OCI-LY3 (cell line): ENCODE data around the gene UFSP2.

Source experiments
- H2AFZ ChIP-seq: fragments of 200-600, 300-600 bp; shearing (Covaris generic); 2 replicates; pipeline ENCODE4 v1.6.0; 2014; ENCODE audit warnings: antibody characterized with exemption, low read depth, low read length
- H3K27ac ChIP-seq: fragments of 200-600, 300-600 bp; sonication (generic); 2 replicates; pipeline ENCODE4 v1.5.1; 2014; ENCODE audit warnings: mild to moderate bottlenecking, low read length, moderate library complexity, mixed read lengths
- H3K27me3 ChIP-seq: fragments of 200-600, 300-600 bp; sonication (generic); 2 replicates; pipeline ENCODE4 v1.6.1; 2014; ENCODE audit warnings: low read depth, low read length, mixed read lengths
- H3K36me3 ChIP-seq: fragments of 200-600, 300-600 bp; sonication (generic); replicated peaks from 2 replicates; pipeline ENCODE3; 2014; ENCODE audit warnings: low read depth, low read length, mixed read lengths
- H3K4me1 ChIP-seq: fragments of 300-600, 200-600 bp; sonication (generic); 2 replicates; pipeline ENCODE4 v1.6.1; 2014; ENCODE audit warnings: low read length, mixed read lengths
- H3K4me2 ChIP-seq: fragments of 200-600, 300-600 bp; sonication (generic); 2 replicates; pipeline ENCODE4 v1.6.1; 2014; ENCODE audit warnings: low read length, mixed read lengths
- H3K4me3 ChIP-seq: fragments of 300-600, 200-600 bp; sonication (generic); 2 replicates; pipeline ENCODE4 v1.5.1; 2014; ENCODE audit warnings: antibody characterized with exemption, mild to moderate bottlenecking, low read length, moderate library complexity
- H3K79me2 ChIP-seq: fragments of 300-600, 200-600 bp; shearing (Covaris generic); 2 replicates; pipeline ENCODE4 v1.6.1; 2014; ENCODE audit warnings: mild to moderate bottlenecking, low read length, mixed read lengths
- H3K9ac ChIP-seq: fragments of 300-600, 200-600 bp; shearing (Covaris generic); 2 replicates; pipeline ENCODE4 v1.6.0; 2014; ENCODE audit warnings: mild to moderate bottlenecking, low read length, moderate library complexity
- H3K9me3 ChIP-seq: fragments of 200-600, 300-600 bp; shearing (Covaris generic); 2 replicates; pipeline ENCODE4 v1.6.1; 2014; ENCODE audit warnings: low read length, mixed read lengths; ENCODE audit not compliant: insufficient read depth
- H4K20me1 ChIP-seq: fragments of 200-600, 300-600 bp; sonication (generic); 2 replicates; pipeline ENCODE4 v1.6.1; 2016; ENCODE audit warnings: low read length, mixed read lengths; ENCODE audit not compliant: insufficient read depth
- EZH2phosphoT487 ChIP-seq: fragments of 200-600 bp; shearing (Covaris generic); IDR thresholded peaks from 2 replicates; pipeline ENCODE4 v1.6.1; 2018; ENCODE audit warnings: antibody characterized with exemption, mixed run types, low read depth
- TF ChIP-seq, protein P1 (sequence below): fragments of 200-600, 300-600 bp; sonication (generic); IDR thresholded peaks from 2 replicates; pipeline ENCODE4 v1.5.1; 2014; ENCODE audit warnings: antibody characterized with exemption, low read length, low read depth

UFSP2 gene

DNA sequence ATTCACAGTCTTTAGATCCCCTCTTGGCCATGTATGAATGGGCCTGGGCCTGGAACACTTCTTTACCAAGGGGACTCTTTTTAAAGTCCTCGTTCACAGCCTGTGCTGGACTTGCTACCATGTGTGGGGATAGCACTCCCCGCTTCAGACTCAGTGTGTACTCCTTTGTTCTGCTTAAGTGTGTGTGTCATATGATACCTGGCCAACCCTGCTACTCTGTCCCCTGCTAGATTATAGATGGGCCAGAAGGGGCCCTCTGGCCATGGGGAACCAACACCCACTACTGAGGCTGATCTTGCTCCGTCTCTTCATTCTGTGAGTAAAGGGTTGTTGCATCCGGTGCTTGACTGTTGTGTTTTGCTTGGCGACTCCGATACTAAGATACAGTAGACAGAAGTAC lies 37.8 kb upstream of the UFSP2 start:
- Histone ChIP-seq H3K79me2 (no peaks in the 10 kb centered on the region), H3K27ac (no peak overlapping the region), H3K9me3 (no peaks in the 10 kb centered on the region), H3K4me1 (no peaks in the 10 kb centered on the region), H3K36me3 (no peaks in the 10 kb centered on the region), H3K4me3 (no peak overlapping the region), H4K20me1 (no peaks in the 10 kb centered on the region), H3K4me2 (no peak overlapping the region), H2AFZ (no peak overlapping the region), H3K9ac (no peak overlapping the region), H3K27me3 (no peaks in the 10 kb centered on the region)
- TF ChIP-seq EZH2phosphoT487 = no peak
- TF ChIP-seq, protein P1, sequence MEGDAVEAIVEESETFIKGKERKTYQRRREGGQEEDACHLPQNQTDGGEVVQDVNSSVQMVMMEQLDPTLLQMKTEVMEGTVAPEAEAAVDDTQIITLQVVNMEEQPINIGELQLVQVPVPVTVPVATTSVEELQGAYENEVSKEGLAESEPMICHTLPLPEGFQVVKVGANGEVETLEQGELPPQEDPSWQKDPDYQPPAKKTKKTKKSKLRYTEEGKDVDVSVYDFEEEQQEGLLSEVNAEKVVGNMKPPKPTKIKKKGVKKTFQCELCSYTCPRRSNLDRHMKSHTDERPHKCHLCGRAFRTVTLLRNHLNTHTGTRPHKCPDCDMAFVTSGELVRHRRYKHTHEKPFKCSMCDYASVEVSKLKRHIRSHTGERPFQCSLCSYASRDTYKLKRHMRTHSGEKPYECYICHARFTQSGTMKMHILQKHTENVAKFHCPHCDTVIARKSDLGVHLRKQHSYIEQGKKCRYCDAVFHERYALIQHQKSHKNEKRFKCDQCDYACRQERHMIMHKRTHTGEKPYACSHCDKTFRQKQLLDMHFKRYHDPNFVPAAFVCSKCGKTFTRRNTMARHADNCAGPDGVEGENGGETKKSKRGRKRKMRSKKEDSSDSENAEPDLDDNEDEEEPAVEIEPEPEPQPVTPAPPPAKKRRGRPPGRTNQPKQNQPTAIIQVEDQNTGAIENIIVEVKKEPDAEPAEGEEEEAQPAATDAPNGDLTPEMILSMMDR = no peak

- H3K27me3 ChIP-seq = no peaks in the 10 kb centered on the region
- H3K36me3 ChIP-seq = no peaks in the 10 kb centered on the region
- no peak overlapping the region for H3K27ac ChIP-seq
- H3K9ac ChIP-seq = no peak overlapping the region
- H3K4me2 ChIP-seq = no peak overlapping the region
- H3K4me1 ChIP-seq = no peaks in the 10 kb centered on the region
- no peaks in the 10 kb centered on the region for H3K9me3 ChIP-seq
- no peak overlapping the region for H2AFZ ChIP-seq
- H3K4me3 ChIP-seq = no peak overlapping the region
- TF ChIP-seq, protein P1 = no peak
- no peak for TF ChIP-seq EZH2phosphoT487
- H4K20me1 ChIP-seq = no peaks in the 10 kb centered on the region
- no peaks in the 10 kb centered on the region for H3K79me2 ChIP-seq
These were observed 35.8 kb upstream of the UFSP2 start for GRCh38 chr4:185461565-185461964.

- H3K4me1 ChIP-seq = no peaks in the 10 kb centered on the region
- no peak overlapping the region for H3K4me2 ChIP-seq
- no peak overlapping the region for H3K27ac ChIP-seq
- TF ChIP-seq EZH2phosphoT487 = no peak
- TF ChIP-seq, protein P1 = no peak
- no peaks in the 10 kb centered on the region for H3K79me2 ChIP-seq
- no peaks in the 10 kb centered on the region for H4K20me1 ChIP-seq
- no peaks in the 10 kb centered on the region for H3K9me3 ChIP-seq
- H3K36me3 ChIP-seq = no peaks in the 10 kb centered on the region
- no peaks in the 10 kb centered on the region for H3K27me3 ChIP-seq
- H2AFZ ChIP-seq = no peak overlapping the region
- H3K4me3 ChIP-seq = no peak overlapping the region
- no peak overlapping the region for H3K9ac ChIP-seq
These were observed 31.4 kb upstream of the UFSP2 start for GRCh38 chr4:185457136-185457535.

- Histone ChIP-seq H3K9me3 (no peaks in the 10 kb centered on the region), H3K36me3 (no peaks in the 10 kb centered on the region), H3K27me3 (no peaks in the 10 kb centered on the region), H2AFZ (no peak overlapping the region), H3K4me2 (no peak overlapping the region), H3K27ac (no peak overlapping the region), H4K20me1 (no peaks in the 10 kb centered on the region), H3K9ac (no peak overlapping the region), H3K4me1 (no peaks in the 10 kb centered on the region), H3K4me3 (no peak overlapping the region), H3K79me2 (no peaks in the 10 kb centered on the region)
- TF ChIP-seq, protein P1 = no peak
- TF ChIP-seq EZH2phosphoT487 = no peak
These were observed 30.4 kb upstream of the UFSP2 start for GRCh38 chr4:185456131-185456530.
